Common myeloid progenitor, CD34-positive (primary cell): ENCODE results near the gene SSR3.

Source experiments
- CTCF ChIA-PET: fragments of 350-600 bp; sonication (Branson Sonifier 250); formaldehyde crosslinking; loops from one replicate; lab custom pipeline; 2021; ENCODE audit warnings: antibody characterized with exemption; lab: Charles Lee
- POLR2A ChIA-PET: fragments of 350-600 bp; sonication (Branson Sonifier 250); formaldehyde crosslinking; loops from one replicate; lab custom pipeline; 2021; ENCODE audit warnings: antibody characterized with exemption; lab: Charles Lee
- DNase-seq, 3 donors: peaks; one replicate each; pipeline versions ENCODE4 v3.0.0 to v3.0.0-alpha.2; 2013
- H3K27ac ChIP-seq, 2 experiments: 1 replicate in 1 of 2; 2 replicates in 1 of 2; pipeline ENCODE4 v1.7.0; 2013; ENCODE audit warnings: inconsistent platforms in 2 of 2, low read length in 2 of 2, mild to moderate bottlenecking in 2 of 2, low read depth in 1 of 2, moderate library complexity in 1 of 2; ENCODE audit not compliant: severe bottlenecking in 2 of 2, insufficient read depth in 1 of 2, poor library complexity in 1 of 2
- H3K27me3 ChIP-seq, 5 experiments: replicated peaks in 2 of 5; 1 replicate in 3 of 5; 2 replicates in 2 of 5; pipeline versions ENCODE4 v1.6.1 to v1.7.0; 2013; ENCODE audit warnings: low read length in 4 of 5, mild to moderate bottlenecking in 2 of 5, moderate library complexity in 2 of 5, inconsistent platforms in 1 of 5; ENCODE audit not compliant: insufficient read depth in 5 of 5, control insufficient read depth in 4 of 5
- H3K36me3 ChIP-seq, 4 experiments: 1 replicate in 2 of 4; 2 replicates in 2 of 4; pipeline versions ENCODE4 v1.6.1 to v1.7.0; 2013; ENCODE audit warnings: low read length in 3 of 4, control low read depth in 1 of 4, mild to moderate bottlenecking in 1 of 4; ENCODE audit not compliant: control insufficient read depth in 4 of 4, insufficient read depth in 4 of 4
- H3K4me1 ChIP-seq, 4 experiments: 1 replicate in 3 of 4; 2 replicates in 1 of 4; pipeline versions ENCODE4 v1.6.1 to v1.7.1; 2013; ENCODE audit warnings: low read length in 3 of 4, mild to moderate bottlenecking in 3 of 4, control low read depth in 1 of 4, inconsistent platforms in 1 of 4, moderate library complexity in 1 of 4; ENCODE audit not compliant: control insufficient read depth in 4 of 4, insufficient read depth in 4 of 4; ENCODE audit errors: control extremely low read depth in 1 of 4
- H3K4me3 ChIP-seq, 7 experiments: 1 replicate in 4 of 7; 2 replicates in 3 of 7; pipeline versions ENCODE4 v1.5.1 to v1.7.0; 2013; ENCODE audit warnings: mild to moderate bottlenecking in 7 of 7, low read length in 6 of 7, moderate library complexity in 6 of 7, inconsistent platforms in 2 of 7, low read depth in 2 of 7, control low read depth in 1 of 7; ENCODE audit not compliant: insufficient read depth in 4 of 7, control insufficient read depth in 1 of 7; ENCODE audit errors: extremely low read depth in 1 of 7
- H3K9me3 ChIP-seq, 5 experiments: 1 replicate in 4 of 5; 2 replicates in 1 of 5; pipeline versions ENCODE4 v1.6.1 to v1.7.1; 2013; ENCODE audit warnings: low read length in 4 of 5, mild to moderate bottlenecking in 2 of 5, inconsistent platforms in 1 of 5, low read depth in 1 of 5, moderate library complexity in 1 of 5; ENCODE audit not compliant: control insufficient read depth in 4 of 5, insufficient read depth in 2 of 5; ENCODE audit errors: control extremely low read depth in 1 of 5
- WGBS: methylation state at CpG from one replicate; pipeline ENCODE4 v1.1.5; 2013; ENCODE audit not compliant: insufficient coverage; 5-methylcytosine and 5-hydroxymethylcytosine counted together

SSR3 gene

GRCh38 chr3:156586905-156587759 is 32.2 kb upstream of the SSR3 start:
- ChIA-PET POLR2A (no interaction called here), CTCF (interaction anchor here (0.9 to 1.4 kb wide), 2 partner anchors 11 to 547 kb away, joined by 3 to 8 read pairs; no protein-coding TSS in a partner anchor)

GRCh38 chr3:156583469-156583868 is 28.6 kb upstream of the SSR3 start:
- peaks cover 5 to 54% (median 11%) of the 10 kb centered on the region in 4 experiments for H3K4me1 ChIP-seq
- CTCF ChIA-PET: no interaction called here
- no peaks in the 10 kb centered on the region for H3K36me3 ChIP-seq
- no peak overlapping the region for H3K4me3 ChIP-seq
- no peaks in the 10 kb centered on the region for H3K9me3 ChIP-seq
- no peaks in the 10 kb centered on the region for H3K27me3 ChIP-seq
- no peak overlapping the region for H3K27ac ChIP-seq
- POLR2A ChIA-PET: no interaction called here
- DNase-seq: peak in 2 of 3 donors; percentile 10 to 20

More at GRCh38 chr3:156586905-156587759, 32.2 kb upstream of the SSR3 start:
- Histone ChIP-seq H3K4me3 (no peak overlapping the region), H3K27ac (no peak overlapping the region), H3K4me1 (peaks cover 0 to 30% (median 5%) of the 10 kb centered on the region in 4 experiments), H3K27me3 (no peaks in the 10 kb centered on the region), H3K9me3 (no peaks in the 10 kb centered on the region), H3K36me3 (no peaks in the 10 kb centered on the region)
- WGBS: 100% methylated on average over 1 of the region's 5 CpGs
- DNase-seq: peak in 2 of 3 donors; percentile 40 to 47

- Histone ChIP-seq H3K4me1 (peaks cover 5 to 55% (median 10%) of the 10 kb centered on the region in 4 experiments), H3K36me3 (no peaks in the 10 kb centered on the region), H3K27ac (no peak overlapping the region), H3K4me3 (no peak overlapping the region), H3K9me3 (no peaks in the 10 kb centered on the region), H3K27me3 (no peaks in the 10 kb centered on the region)
- POLR2A ChIA-PET: no interaction called here
- WGBS: 100% methylated on average over 3 of the region's 4 CpGs
- no peak for DNase-seq
- CTCF ChIA-PET: no interaction called here
Observed at GRCh38 chr3:156582532-156583183, 27.7 kb upstream of the SSR3 start.

- Histone ChIP-seq H3K27me3 (no peaks in the 10 kb centered on the region), H3K36me3 (no peaks in the 10 kb centered on the region), H3K9me3 (no peaks in the 10 kb centered on the region), H3K4me1 (peaks cover 5 to 50% (median 9%) of the 10 kb centered on the region in 4 experiments), H3K27ac (no peak overlapping the region), H3K4me3 (no peak overlapping the region)
- ChIA-PET CTCF (no interaction called here), POLR2A (no interaction called here)
- DNase-seq: no peak
Observed at GRCh38 chr3:156581954-156582353, 27.0 kb upstream of the SSR3 start.

- DNase-seq: peak in 1 of 3 donors; percentile 18
- 100% methylated on average over 3 of the region's 4 CpGs for WGBS
- CTCF ChIA-PET: no interaction called here
Observed at GRCh38 chr3:156581033-156581432, 26.1 kb upstream of the SSR3 start.

GRCh38 chr3:156579427-156579851 is 24.5 kb upstream of the SSR3 start:
- peak in 2 of 3 donors; percentile 49 to 59 for DNase-seq

More at GRCh38 chr3:156581033-156581432, 26.1 kb upstream of the SSR3 start:
- no peaks in the 10 kb centered on the region for H3K36me3 ChIP-seq
- POLR2A ChIA-PET: no interaction called here
- no peaks in the 10 kb centered on the region for H3K9me3 ChIP-seq
- H3K27me3 ChIP-seq: no peaks in the 10 kb centered on the region
- no peak overlapping the region for H3K27ac ChIP-seq
- H3K4me3 ChIP-seq: peak overlapping the region in 1 of 7 experiments; percentile 5
- H3K4me1 ChIP-seq: peaks cover 5 to 51% (median 8%) of the 10 kb centered on the region in 4 experiments

GRCh38 chr3:156577736-156578135 is 22.8 kb upstream of the SSR3 start:
- Histone ChIP-seq H3K27ac (no peak overlapping the region), H3K4me1 (peaks cover 5 to 42% (median 6%) of the 10 kb centered on the region in 4 experiments), H3K4me3 (no peak overlapping the region), H3K27me3 (no peaks in the 10 kb centered on the region), H3K9me3 (no peaks in the 10 kb centered on the region), H3K36me3 (no peaks in the 10 kb centered on the region)
- ChIA-PET CTCF (no interaction called here), POLR2A (no interaction called here)
- no peak for DNase-seq

More at GRCh38 chr3:156579427-156579851, 24.5 kb upstream of the SSR3 start:
- Histone ChIP-seq H3K27me3 (no peaks in the 10 kb centered on the region), H3K36me3 (no peaks in the 10 kb centered on the region), H3K27ac (peak overlapping the region in 1 of 2 experiments; percentile 7), H3K4me1 (peaks cover 5 to 51% (median 8%) of the 10 kb centered on the region in 4 experiments), H3K4me3 (peak overlapping the region in 1 of 7 experiments; percentile 30), H3K9me3 (no peaks in the 10 kb centered on the region)
- WGBS: 40% methylated on average over 1 of the region's 2 CpGs
- ChIA-PET CTCF (no interaction called here), POLR2A (no interaction called here)
